Measurements from ENCODE around the gene ZNF726.

- TF ChIP-seq TSHZ2 (CRISPR knock-in tag; IDR thresholded peaks at IDR 0.05) (no peak), RARB (CRISPR knock-in tag; IDR thresholded peaks at IDR 0.05) (no peak), BACH2 (CRISPR knock-in tag; IDR thresholded peaks at IDR 0.05; ENCODE audit: borderline replicate concordance) (no peak), PATZ1 (CRISPR knock-in tag; IDR thresholded peaks at IDR 0.05; ENCODE audit: borderline replicate concordance) (no peak)
These were observed 42.3 kb upstream of the ZNF726 start for GRCh38 chr19:23872282-23872919.

Measured in SK-N-SH treated with all-trans-retinoic acid at 6 μM for 48 hours (cell line).